Measurements from ENCODE around the gene NEMP1.
"Not testable (repeated sequence)": the region's sequence is repeated elsewhere in the genome, so short reads cannot be mapped to it uniquely, and the experiment has no call there.

DNA sequence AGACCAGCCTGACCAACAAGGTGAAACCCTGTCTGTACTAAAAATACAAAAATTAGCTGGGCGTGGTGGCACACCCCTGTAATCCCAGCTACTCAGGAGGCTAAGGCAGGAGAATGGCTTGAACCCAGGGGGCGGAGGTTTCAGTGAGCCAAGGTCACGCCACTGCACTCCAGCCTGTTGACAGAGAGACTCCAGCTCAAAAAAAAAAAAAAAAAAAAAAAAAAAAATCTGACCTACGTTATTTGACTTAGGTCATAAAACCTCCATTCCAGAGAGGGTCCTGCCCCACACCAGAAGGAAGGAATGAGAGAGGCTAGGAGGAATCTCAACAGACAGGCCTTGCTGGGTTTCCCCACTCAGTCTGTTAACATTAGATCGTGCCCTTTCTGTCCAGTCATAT is 60.2 kb downstream of the NEMP1 start:
- TF ChIP-seq, protein P1, sequence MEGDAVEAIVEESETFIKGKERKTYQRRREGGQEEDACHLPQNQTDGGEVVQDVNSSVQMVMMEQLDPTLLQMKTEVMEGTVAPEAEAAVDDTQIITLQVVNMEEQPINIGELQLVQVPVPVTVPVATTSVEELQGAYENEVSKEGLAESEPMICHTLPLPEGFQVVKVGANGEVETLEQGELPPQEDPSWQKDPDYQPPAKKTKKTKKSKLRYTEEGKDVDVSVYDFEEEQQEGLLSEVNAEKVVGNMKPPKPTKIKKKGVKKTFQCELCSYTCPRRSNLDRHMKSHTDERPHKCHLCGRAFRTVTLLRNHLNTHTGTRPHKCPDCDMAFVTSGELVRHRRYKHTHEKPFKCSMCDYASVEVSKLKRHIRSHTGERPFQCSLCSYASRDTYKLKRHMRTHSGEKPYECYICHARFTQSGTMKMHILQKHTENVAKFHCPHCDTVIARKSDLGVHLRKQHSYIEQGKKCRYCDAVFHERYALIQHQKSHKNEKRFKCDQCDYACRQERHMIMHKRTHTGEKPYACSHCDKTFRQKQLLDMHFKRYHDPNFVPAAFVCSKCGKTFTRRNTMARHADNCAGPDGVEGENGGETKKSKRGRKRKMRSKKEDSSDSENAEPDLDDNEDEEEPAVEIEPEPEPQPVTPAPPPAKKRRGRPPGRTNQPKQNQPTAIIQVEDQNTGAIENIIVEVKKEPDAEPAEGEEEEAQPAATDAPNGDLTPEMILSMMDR (conservative IDR thresholded peaks at IDR 0.05; ENCODE audit: low read depth, low read length) = not testable (repeated sequence)
- not testable (repeated sequence) for TF ChIP-seq EZH2 (IDR thresholded peaks at IDR 0.05; ENCODE audit: low read length, unreplicated experiment)
